Breast epithelium (tissue), 4 donors: ENCODE measurements around the gene EP400. TPM values are rescaled to one million over a fixed set of nuclear protein-coding genes. Genes with fewer than 3 reads are reported as not detected.
"Not testable (repeated sequence)": the region's sequence is repeated elsewhere in the genome, so short reads cannot be mapped to it uniquely, and the experiment has no call there.

ENCODE experiments used
- DNase-seq, 2 donors: peaks; one replicate each; pipeline ENCODE4 v3.0.0-alpha.2; 2019; ENCODE audit warnings: low spot score in 2 of 2
- H3K27ac ChIP-seq, 2 donors: fragments of 200-600 bp; sonication (generic) in 1 of 2; one replicate each; pipeline ENCODE4 v1.5.1; 2016 to 2019; ENCODE audit warnings: mild to moderate bottlenecking in 1 of 2
- H3K27me3 ChIP-seq, 2 donors: fragments of 200-600 bp; sonication (generic) in 1 of 2; one replicate each; pipeline versions ENCODE4 v1.5.1 to v1.6.0; 2017 to 2019; ENCODE audit warnings: control low read depth in 1 of 2, mild to moderate bottlenecking in 1 of 2
- H3K36me3 ChIP-seq: fragments of 200-600 bp; one replicate; pipeline ENCODE4 v1.5.1; 2019
- H3K4me1 ChIP-seq, 2 donors: fragments of 200-600 bp; sonication (generic); one replicate each; pipeline ENCODE4 v1.5.1; 2016 to 2019; ENCODE audit warnings: control low read depth in 1 of 2
- H3K4me3 ChIP-seq, 3 donors: fragments of 200-600 bp; sonication (generic); 1 replicate in 2 of 3; 2 replicates in 1 of 3; pipeline ENCODE4 v1.5.1; 2016 to 2019; ENCODE audit warnings: mild to moderate bottlenecking in 3 of 3, moderate library complexity in 2 of 3
- H3K9me3 ChIP-seq, 2 donors: fragments of 200-600 bp; sonication (generic) in 1 of 2; one replicate each; pipeline ENCODE4 v1.5.1; 2016 to 2019; ENCODE audit warnings: control low read depth in 1 of 2
- CTCF ChIP-seq, 3 donors: fragments of 450-650 bp; IDR thresholded peaks; one replicate each; pipeline ENCODE4 v1.5.1; 2016 to 2017; ENCODE audit warnings: antibody characterized with exemption in 3 of 3, mild to moderate bottlenecking in 3 of 3, moderate library complexity in 3 of 3
- POLR2A ChIP-seq: fragments of 450-650 bp; IDR thresholded peaks from one replicate; pipeline ENCODE4 v1.6.1; 2016; ENCODE audit warnings: antibody characterized with exemption, mild to moderate bottlenecking, moderate library complexity
- POLR2AphosphoS5 ChIP-seq, 3 donors: sonication (generic); formaldehyde crosslinking; IDR thresholded peaks; one replicate each; pipeline ENCODE4 v1.6.1; 2017; ENCODE audit warnings: antibody characterized with exemption in 3 of 3
- intact Hi-C: fragments of 100-400 bp; cut with DNase I; formaldehyde crosslinking; loops from one replicate; pipeline ENCODE4 v1.15.1; 2023; ENCODE audit warnings: low total_unique reads
- total RNA-seq, 3 donors: library from RNA; depleted of rRNA; stranded (reverse); fragments of >200 nt; gene quantifications; one replicate each; pipeline ENCODE4 v1.1.0, GENCODE V29; 2016

EP400 gene
- total RNA-seq, 3 donors from 2014 or later = 20.3 to 27.2 (median 24.4) TPM

DNA sequence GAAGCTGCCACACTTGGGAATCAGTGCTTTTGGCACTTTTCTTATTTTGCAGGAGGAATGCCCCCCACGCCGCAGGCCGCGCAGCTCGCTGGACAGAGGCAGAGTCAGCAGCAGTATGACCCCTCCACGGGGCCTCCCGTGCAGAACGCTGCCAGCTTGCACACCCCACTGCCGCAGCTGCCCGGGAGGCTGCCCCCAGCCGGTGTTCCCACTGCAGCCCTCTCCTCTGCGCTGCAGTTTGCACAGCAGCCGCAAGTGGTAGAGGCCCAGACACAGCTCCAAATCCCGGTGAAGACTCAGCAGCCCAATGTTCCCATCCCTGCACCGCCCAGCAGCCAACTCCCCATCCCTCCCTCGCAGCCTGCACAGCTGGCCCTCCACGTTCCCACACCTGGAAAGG lies 32.3 kb downstream of the EP400 start:
- no peaks in the 10 kb centered on the region for H3K36me3 ChIP-seq
- no peak overlapping the region for H3K27ac ChIP-seq
- H3K4me1 ChIP-seq = no peaks in the 10 kb centered on the region
- TF ChIP-seq POLR2AphosphoS5 (IDR thresholded peaks at IDR 0.05) (no peak), POLR2A (no peak), CTCF (IDR thresholded peaks at IDR 0.05) (no peak)
- H3K9me3 ChIP-seq = no peaks in the 10 kb centered on the region
- H3K27me3 ChIP-seq = no peaks in the 10 kb centered on the region
- intact Hi-C loops = no loop called here
- no peak for DNase-seq
- no peak overlapping the region for H3K4me3 ChIP-seq

DNA sequence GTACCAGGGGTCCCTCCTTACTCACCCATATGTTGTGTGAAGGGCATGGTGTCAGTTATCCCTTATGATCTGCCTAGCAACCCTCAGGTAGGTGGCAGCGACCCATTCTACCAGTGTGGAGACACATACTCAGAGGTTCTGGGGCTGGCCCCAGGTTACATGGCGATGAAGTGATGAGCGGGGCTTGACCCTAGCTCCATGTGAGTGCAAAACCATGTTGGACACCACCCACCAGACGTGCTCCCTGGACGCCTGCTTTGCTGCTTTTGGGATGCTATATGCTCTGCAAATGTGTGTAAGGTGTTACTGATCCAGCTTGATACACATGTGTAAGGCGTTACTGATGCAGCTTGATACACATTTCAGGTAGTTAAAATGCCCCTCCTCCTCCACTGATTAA lies 33.3 kb downstream of the EP400 start:
- no peak for DNase-seq
- no peaks in the 10 kb centered on the region for H3K27me3 ChIP-seq
- H3K9me3 ChIP-seq = no peaks in the 10 kb centered on the region
- H3K27ac ChIP-seq = no peak overlapping the region
- no peaks in the 10 kb centered on the region for H3K4me1 ChIP-seq
- no peak overlapping the region for H3K4me3 ChIP-seq
- H3K36me3 ChIP-seq = no peaks in the 10 kb centered on the region
- TF ChIP-seq CTCF (IDR thresholded peaks at IDR 0.05) (no peak), POLR2AphosphoS5 (IDR thresholded peaks at IDR 0.05) (no peak)
- intact Hi-C loops = no loop called here

- H3K9me3 ChIP-seq = no peaks in the 10 kb centered on the region
- intact Hi-C loops = no loop called here
- H3K4me3 ChIP-seq = no peak overlapping the region
- TF ChIP-seq CTCF (IDR thresholded peaks at IDR 0.05) = no peak
- TF ChIP-seq POLR2AphosphoS5 (IDR thresholded peaks at IDR 0.05) = no peak
- TF ChIP-seq POLR2A = no peak
- no peaks in the 10 kb centered on the region for H3K27me3 ChIP-seq
- no peaks in the 10 kb centered on the region for H3K36me3 ChIP-seq
- no peak overlapping the region for H3K27ac ChIP-seq
- no peaks in the 10 kb centered on the region for H3K4me1 ChIP-seq
- DNase-seq = no peak
Observed at GRCh38 chr12:131983554-131983953, 33.8 kb downstream of the EP400 start.

DNA sequence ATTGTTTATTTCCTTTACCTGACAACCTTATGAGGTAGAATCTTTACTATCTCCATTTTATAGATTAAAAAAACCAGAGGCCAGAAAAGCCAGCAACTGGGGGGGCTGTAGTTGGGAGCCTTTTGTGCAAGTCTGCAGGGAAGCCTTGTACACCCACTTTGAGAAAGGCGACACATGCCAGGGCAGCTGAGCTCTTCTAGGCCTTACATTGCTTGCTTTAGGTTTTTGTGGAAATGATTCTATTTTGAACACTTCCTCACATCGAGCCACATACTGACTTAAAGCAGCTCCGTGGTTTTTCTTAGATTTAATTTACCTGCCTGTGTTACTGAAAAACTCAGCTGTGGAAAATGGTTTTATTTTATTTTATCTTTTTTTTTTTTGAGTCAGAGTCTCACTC lies 34.6 kb downstream of the EP400 start:
- Histone ChIP-seq H3K9me3 (no peaks in the 10 kb centered on the region), H3K4me3 (no peak overlapping the region), H3K4me1 (no peaks in the 10 kb centered on the region), H3K27ac (no peak overlapping the region), H3K27me3 (no peaks in the 10 kb centered on the region), H3K36me3 (no peaks in the 10 kb centered on the region)
- no peak for TF ChIP-seq POLR2A
- intact Hi-C loops = no loop called here
- no peak for DNase-seq

DNA sequence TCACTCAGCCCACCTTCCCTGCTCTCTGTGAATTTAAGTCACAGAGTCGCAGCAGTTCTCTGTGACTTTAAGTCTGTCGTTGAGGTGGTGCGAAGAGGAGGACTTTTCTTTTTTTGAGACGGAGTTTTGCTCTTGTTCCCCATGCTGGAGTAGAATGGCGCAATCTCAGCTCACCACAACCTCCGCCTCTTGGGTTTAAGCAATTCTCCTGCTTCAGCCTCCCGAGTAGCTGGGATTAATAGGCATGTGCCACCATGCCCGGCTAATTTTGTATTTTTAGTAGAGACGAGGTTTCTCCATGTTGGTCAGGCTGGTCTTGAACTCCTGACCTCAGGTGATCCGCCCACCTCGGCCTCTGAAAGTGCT lies 35.8 kb downstream of the EP400 start:
- H3K27ac ChIP-seq, H3K4me3 ChIP-seq, DNase-seq, intact Hi-C loops, H3K4me1 ChIP-seq, H3K27me3 ChIP-seq, H3K36me3 ChIP-seq, H3K9me3 ChIP-seq: not testable (repeated sequence)

DNA sequence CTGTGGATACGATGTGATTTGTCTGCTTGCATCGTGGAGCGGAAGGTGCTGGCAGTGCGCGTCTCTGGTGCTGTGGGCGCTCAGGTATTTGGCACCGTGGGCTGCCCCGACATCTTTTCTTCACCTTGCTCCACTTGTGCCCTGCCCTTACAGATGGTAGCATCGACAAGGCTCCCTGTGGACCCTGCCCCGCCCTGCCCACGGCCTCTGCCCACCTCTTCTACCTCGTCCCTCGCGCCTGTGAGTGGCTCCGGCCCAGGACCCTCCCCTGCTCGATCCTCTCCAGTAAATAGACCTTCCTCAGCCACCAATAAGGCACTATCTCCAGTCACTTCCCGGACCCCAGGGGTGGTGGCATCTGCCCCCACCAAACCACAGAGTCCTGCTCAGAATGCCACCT lies 36.6 kb downstream of the EP400 start:
- H3K4me3 ChIP-seq = no peak overlapping the region
- no peaks in the 10 kb centered on the region for H3K4me1 ChIP-seq
- intact Hi-C loops = no loop called here
- H3K27ac ChIP-seq = no peak overlapping the region
- no peaks in the 10 kb centered on the region for H3K9me3 ChIP-seq
- no peak for DNase-seq
- no peaks in the 10 kb centered on the region for H3K27me3 ChIP-seq
- no peaks in the 10 kb centered on the region for H3K36me3 ChIP-seq
- no peak for TF ChIP-seq CTCF (IDR thresholded peaks at IDR 0.05)
- no peak for TF ChIP-seq POLR2AphosphoS5 (IDR thresholded peaks at IDR 0.05)
- no peak for TF ChIP-seq POLR2A
